Pancreas (tissue), 10 donors: Measurements from ENCODE around the gene EMSY. TPM values are rescaled to one million over a fixed set of nuclear protein-coding genes. Genes with fewer than 3 reads are reported as not detected.

Experiments used
- ATAC-seq, 4 donors: fragments of 200-7000 bp; cut with Tn5 transposase; one replicate each; pipeline versions ENCODE4 v1.8.0 to v1.9.1; 2020; ENCODE audit warnings: mild to moderate bottlenecking in 4 of 4, moderate library complexity in 4 of 4
- DNase-seq, 6 donors: peaks; one replicate each; pipeline ENCODE4 v3.0.0-alpha.2; 2020
- FAIRE-seq: peaks from 2 replicates; lab custom pipeline; 2012; peaks lifted over from hg19 to GRCh38; lab: Jason Lieb, UNC
- H3K27ac ChIP-seq, 4 donors: fragments of 200-600 bp; sonication (generic); 1 replicate in 3 of 4; 2 replicates in 1 of 4; pipeline versions ENCODE4 v1.5.0 to v1.8.0; 2020
- H3K27me3 ChIP-seq, 4 donors: fragments of 200-600 bp; one replicate each; pipeline ENCODE4 v1.8.0; 2021
- H3K36me3 ChIP-seq, 3 donors: fragments of 200-600 bp; sonication (generic) in 1 of 3; one replicate each; pipeline versions ENCODE4 v1.5.0 to v1.8.0; 2020 to 2021
- H3K4me1 ChIP-seq, 3 donors: fragments of 200-600 bp; one replicate each; pipeline ENCODE4 v1.8.0; 2021
- H3K4me3 ChIP-seq, 4 donors: fragments of 200-600 bp; sonication (generic) in 2 of 4; one replicate each; pipeline versions ENCODE4 v1.5.0 to v1.8.0; 2020 to 2021
- H3K9me3 ChIP-seq, 4 donors: fragments of 200-600 bp; one replicate each; pipeline ENCODE4 v1.8.0; 2021
- WGBS, 2 donors: extraction: QIAGEN DNeasy Blood & Tissue Kit; methylation state at CpG; one replicate each; pipeline ENCODE4 v1.1.7; 2013; 5-methylcytosine and 5-hydroxymethylcytosine counted together
- intact Hi-C, 3 donors: fragments of 100-400 bp; cut with DNase I; formaldehyde crosslinking; loops; one replicate each; pipeline versions ENCODE4 v1.11.1 to v1.14.2; 2022
- polyA plus RNA-seq, 2 donors: library from polyadenylated mRNA; stranded (reverse); fragments of 200-250 nt; gene quantifications; one replicate each; pipeline ENCODE4 v1.2.3, GENCODE V29; 2013
- total RNA-seq, 6 donors: library from RNA; stranded (reverse); fragmentation: NEBNext Ultra II Directional in 4 of 6; extraction: Animal tissue kit (Norgen Biotek cat#: 25700) in 4 of 6; gene quantifications; one replicate each; pipeline versions ENCODE4 v1.2.1 to v1.2.4, GENCODE V29; 2021 to 2023
- TF ChIP-seq, protein P1 (sequence below), 4 donors: fragments of 200-600 bp; sonication (generic) in 3 of 4; IDR thresholded peaks; one replicate each; pipeline versions ENCODE4 v1.5.0 to v1.8.0; 2021; ENCODE audit warnings: antibody characterized with exemption in 4 of 4
- donor health status: healthy with polysubstance abuse.
- donor health status: DM: no; HTN: no; CAD: no; lungs with moderate emphysema.
- donor health status: DM: no; HTN: no; CAD: no.
- donor health status: control.
- donor health status: control.
- donor health status: Bipolar disorder and iron deficiency.
- donor health status: DM: yes; HTN: yes; CAD: no.
- donor health status: DM: no; HTN: no; CAD: no.
- donor health status: DM: no; HTN: no; CAD: no.
- donor health status: DM: yes; HTN: yes; CAD: no.

Gene EMSY
- total and polyA plus RNA-seq, 8 donors, result 4.6 to 14.0 (median 7.0) TPM

DNA sequence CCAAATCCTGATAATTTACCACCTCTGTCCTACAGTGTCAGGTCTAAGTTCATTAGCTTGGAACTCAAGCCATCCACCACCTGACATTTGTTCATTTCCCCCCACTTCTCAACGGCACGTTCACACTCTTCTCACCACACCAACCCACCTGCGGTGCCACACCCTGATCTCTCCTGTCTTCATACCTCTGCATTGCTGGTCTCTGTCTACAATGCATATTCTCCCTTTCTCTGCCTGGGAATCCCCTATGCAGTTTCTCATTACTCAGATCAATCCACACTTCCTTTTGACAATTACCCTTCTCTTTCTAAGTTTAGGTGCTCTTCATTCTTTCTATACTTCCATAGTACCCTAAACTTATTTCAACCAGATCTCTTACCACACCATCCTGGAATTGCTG is 20.4 kb upstream of the EMSY start:
- Histone ChIP-seq H3K4me1 (no peaks in the 10 kb centered on the region), H3K9me3 (no peaks in the 10 kb centered on the region), H3K27me3 (no peaks in the 10 kb centered on the region), H3K4me3 (no peak overlapping the region), H3K36me3 (no peaks in the 10 kb centered on the region), H3K27ac (no peak overlapping the region)
- DNase-seq (no peak), ATAC-seq (no peak), FAIRE-seq (no peak)
- WGBS, 2 donors, result 55 to 57% methylated on average over 3 of the region's 3 CpGs
- intact Hi-C loops, result no loop called here
- TF ChIP-seq, protein P1, sequence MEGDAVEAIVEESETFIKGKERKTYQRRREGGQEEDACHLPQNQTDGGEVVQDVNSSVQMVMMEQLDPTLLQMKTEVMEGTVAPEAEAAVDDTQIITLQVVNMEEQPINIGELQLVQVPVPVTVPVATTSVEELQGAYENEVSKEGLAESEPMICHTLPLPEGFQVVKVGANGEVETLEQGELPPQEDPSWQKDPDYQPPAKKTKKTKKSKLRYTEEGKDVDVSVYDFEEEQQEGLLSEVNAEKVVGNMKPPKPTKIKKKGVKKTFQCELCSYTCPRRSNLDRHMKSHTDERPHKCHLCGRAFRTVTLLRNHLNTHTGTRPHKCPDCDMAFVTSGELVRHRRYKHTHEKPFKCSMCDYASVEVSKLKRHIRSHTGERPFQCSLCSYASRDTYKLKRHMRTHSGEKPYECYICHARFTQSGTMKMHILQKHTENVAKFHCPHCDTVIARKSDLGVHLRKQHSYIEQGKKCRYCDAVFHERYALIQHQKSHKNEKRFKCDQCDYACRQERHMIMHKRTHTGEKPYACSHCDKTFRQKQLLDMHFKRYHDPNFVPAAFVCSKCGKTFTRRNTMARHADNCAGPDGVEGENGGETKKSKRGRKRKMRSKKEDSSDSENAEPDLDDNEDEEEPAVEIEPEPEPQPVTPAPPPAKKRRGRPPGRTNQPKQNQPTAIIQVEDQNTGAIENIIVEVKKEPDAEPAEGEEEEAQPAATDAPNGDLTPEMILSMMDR (IDR thresholded peaks at IDR 0.05), result no peak

DNA sequence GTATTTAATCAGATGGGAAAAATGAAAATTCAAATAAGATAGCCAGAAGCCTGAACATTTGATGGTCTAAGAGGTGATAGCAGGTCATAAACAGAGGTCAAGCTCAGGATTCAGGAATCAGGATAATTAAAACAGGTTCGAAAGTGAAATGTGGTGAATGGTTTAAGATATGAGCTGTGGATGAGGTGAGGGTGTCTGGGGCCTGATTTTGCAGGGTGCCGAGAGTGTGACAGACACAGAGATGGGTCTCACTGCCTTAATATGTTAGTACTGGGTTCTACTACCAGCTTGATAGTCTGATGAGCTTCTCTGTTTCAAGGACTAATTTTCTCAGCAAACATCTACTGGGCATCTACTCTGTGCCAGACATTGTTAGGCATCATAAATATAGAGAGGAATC is 19.9 kb upstream of the EMSY start:
- no peaks in the 10 kb centered on the region for H3K4me1 ChIP-seq
- TF ChIP-seq, protein P1 (IDR thresholded peaks at IDR 0.05), result no peak
- intact Hi-C loops, result no loop called here
- 84 to 96% methylated on average over 2 of the region's 2 CpGs for WGBS, 2 donors
- H3K9me3 ChIP-seq, result no peaks in the 10 kb centered on the region
- H3K27me3 ChIP-seq, result no peaks in the 10 kb centered on the region
- no peaks in the 10 kb centered on the region for H3K36me3 ChIP-seq
- no peak overlapping the region for H3K4me3 ChIP-seq
- ATAC-seq, result no peak
- no peak for DNase-seq
- H3K27ac ChIP-seq, result no peak overlapping the region
- no peak for FAIRE-seq

- Histone ChIP-seq H3K4me3 (no peak overlapping the region), H3K9me3 (no peaks in the 10 kb centered on the region), H3K27me3 (no peaks in the 10 kb centered on the region), H3K36me3 (no peaks in the 10 kb centered on the region), H3K27ac (no peak overlapping the region), H3K4me1 (no peaks in the 10 kb centered on the region)
- no peak for ATAC-seq
- DNase-seq, result no peak
- no peak for FAIRE-seq
- intact Hi-C loops, result no loop called here
- TF ChIP-seq, protein P1 (IDR thresholded peaks at IDR 0.05), result no peak
These were observed 18.2 kb upstream of the EMSY start for GRCh38 chr11:76426660-76427059.

- FAIRE-seq (no peak), DNase-seq (no peak), ATAC-seq (no peak)
- no peak overlapping the region for H3K27ac ChIP-seq
- H3K36me3 ChIP-seq, result no peaks in the 10 kb centered on the region
- intact Hi-C loops, result no loop called here
- H3K9me3 ChIP-seq, result no peaks in the 10 kb centered on the region
- TF ChIP-seq, protein P1 (IDR thresholded peaks at IDR 0.05), result no peak
- no peaks in the 10 kb centered on the region for H3K4me1 ChIP-seq
- no peaks in the 10 kb centered on the region for H3K27me3 ChIP-seq
- 93 to 97% methylated on average over 1 of the region's 1 CpG for WGBS, 2 donors
- no peak overlapping the region for H3K4me3 ChIP-seq
These were observed 8.8 kb upstream of the EMSY start for GRCh38 chr11:76436020-76436419.

GRCh38 chr11:76443268-76443980 is 1.4 kb upstream of the EMSY start:
- no peak for DNase-seq

More at GRCh38 chr11:76443268-76443980, 1.4 kb upstream of the EMSY start:
- Histone ChIP-seq H3K27me3 (no peaks in the 10 kb centered on the region), H3K27ac (no peak overlapping the region), H3K9me3 (no peaks in the 10 kb centered on the region), H3K4me3 (peak overlapping the region; percentile 66 to 97 (median 94)), H3K4me1 (peaks cover 6 to 11% (median 10%) of the 10 kb centered on the region in 3 donors), H3K36me3 (no peaks in the 10 kb centered on the region)
- WGBS, 2 donors, result 23 to 24% methylated on average over 10 of the region's 10 CpGs
- no peak for FAIRE-seq
- intact Hi-C loops, result no loop called here
- TF ChIP-seq, protein P1 (IDR thresholded peaks at IDR 0.05), result no peak
- no peak for ATAC-seq
